Smooth muscle cell of trachea (primary cell): Measurements from ENCODE around the gene ZBTB43. TPM values are rescaled to one million over a fixed set of nuclear protein-coding genes. Genes with fewer than 3 reads are reported as not detected.

Experiments
- total RNA-seq: library from RNA; depleted of rRNA; stranded (reverse); fragments of >200 nt; gene quantifications from 2 replicates; pipeline ENCODE4 v1.2.1, GENCODE V29; 2014

The ZBTB43 gene
- total RNA-seq: 9.6 and 9.8 TPM in 2 replicates

GRCh38 chr9:126804696-126805553, at the start of gene ZBTB43:
Gene ZBTB43 (plus strand): TSS chr9:126805040. CDS start chr9:126832510, 27,470 bp downstream.

GRCh38 chr9:126860077-126860756, 55.4 kb downstream of the ZBTB43 start, which contains the start of gene ZBTB34:
Gene ZBTB34 (plus strand): TSS chr9:126860639. CDS start chr9:126879400, 18,761 bp downstream.

Other genes starting within 250 kb of the ZBTB43 start
- gene LMX1B, start 191.1 kb upstream of the ZBTB43 start, total RNA-seq: not detected in 2 replicates
- 7.4 and 10.0 TPM in 2 replicates for gene ZBTB34, start 55.6 kb downstream of the ZBTB43 start, total RNA-seq
- 1.9 and 6.5 TPM in 2 replicates for gene RALGPS1, start 109.7 kb downstream of the ZBTB43 start, total RNA-seq